ENCODE data around the gene ZFHX3.

Gene ZFHX3

DNA sequence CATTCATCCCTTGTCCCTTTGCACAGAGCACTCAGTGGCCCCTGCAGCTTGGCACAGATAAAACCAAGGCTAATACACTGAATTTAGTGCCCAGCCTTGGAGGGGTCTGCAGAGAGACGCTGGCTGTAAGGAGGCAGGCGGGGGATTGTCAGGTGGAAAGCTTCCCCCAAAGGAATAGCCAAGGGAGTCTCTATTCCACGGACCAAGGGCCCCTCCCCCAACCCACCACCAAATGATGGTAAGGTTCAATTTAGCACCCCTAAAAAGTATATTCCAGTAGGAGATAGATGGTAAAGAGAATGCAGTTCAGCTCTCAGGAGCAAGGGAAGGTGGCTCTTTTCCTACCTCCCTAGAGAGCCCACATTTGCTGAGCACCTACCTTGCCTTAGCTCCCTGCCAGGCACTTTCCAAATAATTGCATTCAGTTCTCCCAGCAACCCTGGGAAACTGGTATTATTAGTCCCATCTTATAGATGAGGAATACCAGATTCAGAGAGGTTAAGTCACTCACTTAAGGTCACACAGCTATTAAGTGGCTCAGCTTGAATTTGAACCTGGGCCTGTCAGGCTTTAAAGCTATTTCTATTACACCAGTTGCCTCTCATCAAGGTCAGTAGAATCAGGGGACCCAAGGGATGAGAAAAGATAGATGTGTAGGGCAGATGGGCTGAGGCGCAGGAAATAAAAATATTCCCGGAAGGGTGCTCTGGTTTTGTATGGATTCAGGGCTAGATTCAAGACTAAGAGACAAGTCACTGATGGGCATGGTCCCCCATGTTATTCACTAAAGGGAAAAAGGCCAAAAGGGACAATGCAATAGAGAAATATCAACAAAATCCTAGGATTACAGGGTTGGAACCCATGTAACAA lies 20.0 kb upstream of the ZFHX3 start:
- DNase-seq (ENCODE audit: low spot score), result no peak

DNA sequence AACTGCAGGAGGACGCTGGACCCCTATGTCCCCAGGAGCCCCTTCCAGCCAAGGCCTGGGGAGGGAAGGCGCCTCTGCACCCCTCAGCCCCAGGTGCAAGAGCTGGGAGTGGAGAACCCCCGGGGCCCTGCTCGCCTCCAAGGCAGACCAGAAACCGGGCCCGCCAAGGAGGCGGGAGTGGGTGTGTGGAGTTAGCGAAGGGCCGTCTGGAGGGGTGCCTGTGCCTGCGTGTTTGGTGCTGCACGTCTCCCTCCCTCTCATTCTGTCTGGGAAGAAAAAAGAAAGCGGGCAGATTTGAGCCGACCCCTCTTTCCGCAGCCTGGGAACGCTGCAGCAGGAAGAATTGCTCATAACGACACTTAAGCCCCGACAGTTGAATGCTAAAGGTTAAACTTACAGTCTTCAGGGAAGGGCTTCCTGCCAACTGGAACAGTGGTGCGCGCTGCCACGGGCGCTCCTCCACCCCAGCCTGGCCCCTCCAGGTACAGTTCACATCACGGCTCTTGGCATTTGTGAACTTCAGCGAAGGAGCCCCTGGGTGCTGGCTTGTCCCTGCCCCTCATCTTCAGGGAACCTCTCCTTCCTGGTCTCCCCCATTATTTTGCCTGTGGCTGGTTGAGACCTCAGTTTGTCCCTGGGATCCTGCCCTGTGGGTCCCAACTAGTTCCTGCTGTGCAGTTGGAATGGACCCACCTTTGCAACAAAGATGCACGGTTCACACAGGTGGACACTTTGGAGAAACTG lies 19.2 kb upstream of the ZFHX3 start:
- DNase-seq (ENCODE audit: low spot score), result no peak

DNA sequence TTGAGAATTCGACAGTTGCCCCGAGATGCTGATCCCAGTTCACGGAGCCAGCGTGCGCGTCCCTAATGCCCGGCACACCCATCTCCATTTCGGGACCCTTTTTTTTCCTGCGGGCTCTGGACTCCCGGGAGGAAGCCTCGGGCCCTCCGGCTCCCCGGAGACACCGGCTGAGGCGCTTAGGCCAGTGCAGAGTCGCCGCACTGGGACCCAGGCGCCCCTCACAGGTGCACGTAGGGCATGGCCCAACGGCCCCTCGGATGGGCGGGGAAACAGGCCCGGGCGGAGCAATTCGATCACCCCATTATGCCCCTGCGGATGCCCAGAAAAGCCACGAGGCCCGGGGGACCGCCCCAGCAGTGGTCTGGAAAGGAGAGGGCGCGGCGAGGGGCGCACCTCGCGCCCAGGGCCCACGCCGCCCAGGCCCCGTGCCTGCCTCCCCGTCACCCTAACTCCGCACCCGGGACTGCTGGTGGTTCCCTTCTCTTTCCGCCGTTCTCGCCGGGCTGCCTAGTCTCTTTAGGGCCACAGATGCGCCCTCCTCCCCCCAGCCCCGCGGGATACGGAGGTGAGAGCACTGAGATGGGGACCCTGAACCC lies 18.5 kb upstream of the ZFHX3 start:
- no peak for DNase-seq (ENCODE audit: low spot score)

DNA sequence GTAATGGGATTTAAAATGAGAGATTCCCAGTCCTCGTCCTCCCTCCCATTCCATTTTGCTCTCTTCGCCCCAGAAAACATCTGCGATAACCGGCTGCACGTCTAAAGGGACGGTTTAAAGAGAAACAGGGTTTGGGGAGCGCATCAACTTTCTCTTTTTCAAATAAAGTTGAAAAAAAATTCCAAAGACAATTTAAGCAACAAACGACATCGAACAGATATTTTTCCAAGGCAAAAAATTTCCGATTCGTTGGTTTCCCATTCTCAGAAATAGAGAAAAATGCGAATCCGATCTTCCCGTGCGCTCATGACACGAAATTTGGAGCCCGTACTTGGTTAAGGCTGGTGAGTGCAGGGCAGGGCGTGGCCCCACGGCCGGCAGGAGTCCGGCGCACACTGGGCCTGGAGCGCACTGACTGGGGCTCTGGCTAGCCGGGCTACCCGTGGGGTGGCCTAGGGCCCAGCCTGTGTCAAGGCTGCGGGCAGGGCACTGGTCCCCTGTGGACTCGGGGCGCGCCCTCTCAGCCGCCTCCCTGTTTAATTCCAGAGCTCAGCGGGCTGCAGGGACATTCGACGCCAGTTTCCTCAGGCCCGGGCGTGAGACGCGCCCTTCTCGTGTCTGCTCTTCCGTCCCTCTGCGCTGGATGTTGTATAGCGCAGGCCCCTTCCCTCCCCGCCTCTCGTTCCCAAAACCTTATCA lies 17.9 kb upstream of the ZFHX3 start:
- DNase-seq (ENCODE audit: low spot score), result no peak

DNA sequence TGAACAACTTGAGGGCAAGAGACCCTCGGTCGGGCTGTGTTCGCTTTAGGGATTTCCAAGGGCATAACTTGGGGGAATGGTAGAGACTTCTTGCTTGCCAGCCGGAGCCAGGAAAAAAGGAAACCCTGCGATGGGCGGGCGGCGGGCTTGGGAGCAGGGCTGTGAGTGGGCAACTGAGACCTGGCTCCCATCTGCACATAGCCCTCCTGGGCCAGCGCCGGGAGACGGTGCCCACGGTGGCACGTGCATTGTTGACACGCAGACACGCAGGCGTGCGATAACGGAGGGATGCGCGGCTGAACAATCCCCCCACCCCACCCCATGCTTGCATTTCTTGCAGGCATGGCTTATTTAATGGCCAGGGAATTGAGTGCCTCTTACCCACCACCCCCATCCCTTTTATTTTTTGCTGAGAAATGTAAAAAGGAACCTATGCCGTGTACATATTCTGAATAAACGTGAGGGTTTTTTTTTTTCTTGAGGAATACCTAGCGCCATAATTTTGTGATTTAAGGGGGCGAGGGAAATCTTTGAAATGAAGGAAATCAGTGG lies 17.1 kb upstream of the ZFHX3 start:
- DNase-seq (ENCODE audit: low spot score), result no peak

DNA sequence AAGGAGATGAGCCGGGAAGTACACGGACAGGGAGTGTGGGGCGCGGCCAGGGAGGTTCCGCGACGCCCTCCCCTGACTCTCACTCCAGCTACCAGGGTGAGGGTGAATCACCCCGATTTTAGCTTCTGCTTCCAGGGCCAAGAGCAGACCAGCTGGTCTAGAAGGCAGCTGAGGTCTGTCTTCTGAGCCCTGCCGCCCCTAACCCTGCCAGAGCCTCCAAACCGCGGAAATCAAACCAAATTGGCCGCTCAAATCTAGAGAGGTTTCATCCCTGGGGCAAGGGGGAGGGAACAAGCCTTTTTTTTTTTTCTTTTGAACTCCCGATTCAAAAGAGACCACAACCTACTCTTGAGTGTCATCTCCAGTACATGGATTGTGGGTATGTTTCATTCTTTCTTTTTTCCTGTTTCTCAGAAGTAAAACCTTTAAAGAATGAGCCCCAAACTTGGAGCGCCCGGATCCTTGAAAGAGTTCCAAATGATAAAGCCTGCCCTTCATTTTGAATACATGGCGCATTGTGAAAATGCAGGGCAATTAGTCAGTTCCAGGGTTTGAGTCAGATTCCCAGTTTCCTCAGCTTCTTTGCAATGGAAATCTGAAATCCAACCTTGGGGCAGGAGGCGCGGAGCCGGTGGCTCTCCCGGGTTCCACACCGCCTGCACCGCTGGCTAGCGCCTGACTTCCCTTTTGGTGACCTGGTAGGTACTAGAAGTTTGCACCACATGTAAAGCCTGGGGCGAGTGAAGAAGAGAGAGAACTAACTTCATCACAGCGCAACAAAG lies 16.5 kb upstream of the ZFHX3 start:
- DNase-seq (ENCODE audit: low spot score), result no peak

DNA sequence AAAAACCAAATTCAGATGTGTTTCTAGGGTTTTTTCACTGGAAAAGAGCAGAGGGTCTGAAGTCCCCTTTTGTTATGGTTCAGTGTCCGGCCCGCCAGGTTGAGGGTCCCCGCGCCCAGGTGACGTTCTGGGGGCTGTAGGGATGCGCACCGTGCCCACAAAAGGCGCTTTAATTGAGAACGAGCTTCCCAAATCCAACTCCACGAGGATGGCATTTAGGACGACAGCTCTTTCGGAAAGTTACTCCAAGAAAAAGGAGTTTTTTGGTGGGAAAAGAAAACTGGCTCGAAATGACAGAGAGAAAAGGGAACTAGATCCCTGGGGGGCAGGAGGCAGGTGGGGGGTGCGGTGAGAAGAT lies 15.9 kb upstream of the ZFHX3 start:
- DNase-seq (ENCODE audit: low spot score), result no peak

DNA sequence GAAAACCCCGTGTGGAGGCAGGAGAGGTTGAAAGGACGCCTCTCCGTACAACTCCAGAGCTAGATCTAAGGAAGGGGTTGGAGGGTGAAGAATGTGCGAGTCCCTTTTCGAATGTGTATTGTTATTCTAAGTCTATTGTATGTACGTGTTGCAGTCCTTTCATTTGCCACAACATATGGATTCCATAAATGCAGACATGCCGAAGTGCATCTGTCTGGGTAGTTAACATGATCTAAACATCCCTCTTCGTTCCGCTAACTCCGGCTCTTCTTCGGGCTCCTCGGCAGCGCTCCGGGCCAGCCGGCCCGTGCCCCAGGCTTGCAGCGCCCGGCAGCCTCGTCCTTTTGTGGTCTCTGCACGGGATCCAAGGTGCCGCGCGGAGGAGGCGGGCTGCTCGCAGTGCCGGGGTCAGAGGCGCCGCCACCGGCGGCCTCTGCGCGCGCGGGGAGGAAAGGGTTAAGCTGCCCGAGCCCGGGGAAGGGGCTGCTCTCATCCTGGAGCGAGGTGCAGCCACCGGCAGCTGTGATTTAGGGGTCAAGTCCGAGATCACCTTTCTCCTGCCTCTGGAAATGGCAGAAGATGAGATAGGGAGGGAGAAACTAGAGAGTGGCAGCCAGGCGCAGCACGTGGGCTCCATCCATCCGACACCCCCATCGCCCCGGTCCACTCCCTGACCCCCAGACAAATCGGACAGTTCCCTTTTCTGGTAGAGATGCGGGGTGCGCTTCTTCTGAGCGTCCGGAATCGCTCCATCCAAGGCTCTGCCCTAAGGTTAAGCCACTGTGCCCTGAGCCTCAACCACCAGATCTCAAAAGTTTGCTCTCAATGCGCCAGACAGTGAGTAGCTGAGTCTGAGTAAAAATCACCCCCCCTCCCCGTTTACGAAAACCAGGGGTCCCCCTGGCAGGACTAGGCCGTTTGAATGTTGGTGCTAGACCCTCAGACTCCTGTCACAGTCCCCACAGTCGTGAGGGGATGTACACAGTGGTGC lies 15.1 kb upstream of the ZFHX3 start:
- DNase-seq (ENCODE audit: low spot score), result no peak

DNA sequence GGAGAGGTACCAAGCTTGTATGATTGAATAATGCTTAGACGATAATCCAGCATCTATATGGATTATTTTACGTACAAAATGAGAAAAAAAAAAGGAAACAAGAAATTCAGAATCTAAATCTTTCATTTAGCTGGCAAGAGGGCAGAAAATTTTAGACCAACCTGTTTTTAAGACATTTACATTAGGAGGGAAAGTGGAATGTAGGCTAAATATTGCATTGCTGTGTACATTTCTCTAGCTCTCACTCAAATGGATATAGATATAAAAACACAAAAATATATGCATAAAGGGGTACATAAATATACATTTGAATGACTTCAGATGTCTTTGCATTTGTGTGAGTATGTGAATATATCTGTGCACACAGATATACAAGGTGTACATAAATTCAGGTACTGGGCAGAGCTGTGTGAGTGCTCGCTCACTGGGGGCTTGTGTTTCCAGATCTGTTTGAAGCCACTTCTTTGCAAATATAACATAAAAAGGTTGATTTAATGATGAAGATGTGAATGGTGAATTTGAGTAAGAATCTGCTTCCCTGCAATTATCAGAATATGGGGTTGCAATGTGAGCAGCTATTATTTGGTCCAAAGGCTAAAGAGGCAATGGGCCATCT lies 14.2 kb upstream of the ZFHX3 start:
- no peak for DNase-seq (ENCODE audit: low spot score)

DNA sequence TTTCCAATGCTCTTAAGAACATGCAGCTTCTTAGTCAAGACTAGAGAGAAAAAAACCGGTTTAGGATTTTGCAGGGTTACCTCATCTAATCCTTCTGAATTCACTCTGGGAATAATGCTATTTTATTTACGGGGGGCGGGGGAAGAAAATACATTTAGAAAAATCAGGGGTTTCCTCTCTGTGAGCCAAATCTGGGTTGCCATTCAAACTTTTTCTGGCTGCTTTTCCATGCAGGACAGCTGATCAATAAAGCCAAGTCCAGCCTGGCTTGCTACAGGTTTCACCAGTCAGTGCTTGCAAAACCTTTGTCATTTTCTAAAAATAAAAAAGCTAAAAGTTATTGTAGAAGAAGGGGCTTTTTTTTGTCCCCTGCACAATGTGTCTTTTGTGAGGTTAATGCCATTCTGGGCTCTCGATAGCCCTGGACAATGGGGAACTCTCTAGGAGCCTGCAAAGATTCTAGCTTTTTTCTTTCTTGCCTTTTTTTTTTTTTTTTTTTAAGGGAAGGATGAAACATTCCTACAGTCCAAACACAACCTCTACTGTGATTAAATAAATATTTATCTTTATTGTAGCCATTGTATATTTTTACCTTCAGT lies 13.1 kb upstream of the ZFHX3 start:
- no peak for DNase-seq (ENCODE audit: low spot score)

DNA sequence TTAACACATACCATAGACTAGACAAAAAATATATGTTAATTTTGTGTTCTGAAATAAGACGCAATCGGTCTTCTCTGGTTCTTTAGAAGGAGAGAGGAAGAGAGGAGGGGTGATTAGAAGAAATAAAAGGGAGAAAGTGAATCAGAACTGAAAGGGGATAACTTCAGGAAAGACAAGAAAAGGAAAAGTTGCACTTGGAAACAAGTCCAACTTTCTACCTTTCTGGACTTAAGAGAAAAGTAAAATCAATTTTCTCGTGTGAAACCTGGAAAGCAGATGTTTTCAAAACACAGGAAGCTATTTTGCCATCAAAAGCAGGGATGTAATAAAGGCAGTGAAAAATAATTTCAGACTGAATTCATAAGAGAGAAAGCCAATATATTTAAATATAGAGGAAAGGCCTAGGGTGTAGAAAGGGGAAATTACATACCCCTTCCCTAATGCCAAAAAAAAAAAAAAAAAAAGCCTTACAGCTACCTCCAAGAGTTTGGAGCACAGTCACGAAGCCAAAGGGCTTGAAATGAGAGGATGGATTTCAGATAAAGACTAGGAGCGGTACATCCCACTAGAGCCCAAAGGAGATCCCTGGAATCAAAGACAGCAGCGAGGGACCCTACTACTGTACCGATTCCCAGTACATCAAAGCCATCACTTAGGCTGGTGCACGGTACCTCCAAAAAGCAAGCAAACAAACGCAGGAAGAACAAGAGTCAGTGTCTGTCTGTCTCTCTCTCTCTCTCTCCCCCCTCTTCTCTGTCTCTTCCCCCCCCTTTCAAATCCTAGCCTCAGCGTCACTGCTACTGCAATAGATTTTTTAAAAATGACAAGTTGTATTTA lies 12.1 kb upstream of the ZFHX3 start:
- no peak for DNase-seq (ENCODE audit: low spot score)

DNA sequence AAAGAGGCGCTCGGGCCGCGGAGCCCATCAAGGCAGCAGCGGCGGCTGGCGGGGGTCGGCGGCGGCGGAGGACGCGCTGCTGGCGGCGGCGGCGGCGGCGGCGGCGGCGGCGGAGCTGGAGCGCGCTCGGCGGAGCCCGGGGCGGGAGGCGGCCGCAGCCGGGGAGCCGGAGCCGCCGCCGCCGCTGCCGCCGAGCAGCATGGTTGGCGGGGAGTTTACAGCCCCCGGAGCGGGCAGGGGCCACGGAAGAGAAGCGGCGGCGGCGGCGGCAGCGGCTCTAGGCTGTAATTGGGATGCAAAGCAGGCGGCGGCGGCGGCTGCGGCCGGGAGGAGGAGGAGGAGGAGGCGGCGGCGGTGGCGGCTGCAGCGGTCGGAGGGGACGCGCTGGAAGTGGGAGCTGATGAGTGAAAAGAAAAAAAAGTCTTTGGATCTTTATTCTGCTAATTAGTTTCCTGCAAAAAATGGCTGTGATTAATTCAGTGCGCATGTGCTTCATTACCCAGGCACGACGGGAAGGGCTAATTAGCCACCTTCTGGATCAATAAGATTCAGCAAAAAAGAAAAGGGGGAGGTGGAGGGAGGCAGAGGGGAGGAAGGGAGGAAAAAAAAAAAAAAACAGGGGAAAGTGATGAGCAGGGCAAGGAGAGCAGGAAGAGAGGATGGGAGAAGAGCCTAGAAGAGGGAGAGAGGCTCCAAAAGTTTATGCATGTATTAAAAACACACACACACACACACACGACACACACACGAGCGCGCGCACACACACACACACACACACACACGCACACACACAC lies 10.9 kb upstream of the ZFHX3 start:
- DNase-seq (ENCODE audit: low spot score), result no peak

DNA sequence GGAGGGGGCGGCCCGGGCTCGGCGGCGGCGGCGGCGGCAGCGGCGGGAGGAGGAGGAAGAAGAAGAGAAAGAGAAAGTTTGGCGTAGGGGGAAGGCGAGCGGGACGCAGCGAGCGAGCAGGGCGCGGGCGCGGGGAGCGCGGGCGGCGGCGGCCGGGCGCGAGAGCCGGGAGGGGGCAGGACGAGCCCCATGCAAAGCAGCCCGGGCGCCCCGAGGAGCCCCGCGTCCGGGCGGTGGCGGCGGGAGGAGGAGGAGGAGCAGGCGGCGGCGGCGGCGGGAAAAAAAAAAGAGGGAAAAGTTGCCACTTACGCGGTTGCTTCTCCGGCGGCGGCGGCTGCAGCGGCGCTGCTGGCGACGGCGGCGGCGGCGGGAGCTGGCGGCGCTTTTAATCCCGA lies 10.3 kb upstream of the ZFHX3 start:
- DNase-seq (ENCODE audit: low spot score), result no peak

DNA sequence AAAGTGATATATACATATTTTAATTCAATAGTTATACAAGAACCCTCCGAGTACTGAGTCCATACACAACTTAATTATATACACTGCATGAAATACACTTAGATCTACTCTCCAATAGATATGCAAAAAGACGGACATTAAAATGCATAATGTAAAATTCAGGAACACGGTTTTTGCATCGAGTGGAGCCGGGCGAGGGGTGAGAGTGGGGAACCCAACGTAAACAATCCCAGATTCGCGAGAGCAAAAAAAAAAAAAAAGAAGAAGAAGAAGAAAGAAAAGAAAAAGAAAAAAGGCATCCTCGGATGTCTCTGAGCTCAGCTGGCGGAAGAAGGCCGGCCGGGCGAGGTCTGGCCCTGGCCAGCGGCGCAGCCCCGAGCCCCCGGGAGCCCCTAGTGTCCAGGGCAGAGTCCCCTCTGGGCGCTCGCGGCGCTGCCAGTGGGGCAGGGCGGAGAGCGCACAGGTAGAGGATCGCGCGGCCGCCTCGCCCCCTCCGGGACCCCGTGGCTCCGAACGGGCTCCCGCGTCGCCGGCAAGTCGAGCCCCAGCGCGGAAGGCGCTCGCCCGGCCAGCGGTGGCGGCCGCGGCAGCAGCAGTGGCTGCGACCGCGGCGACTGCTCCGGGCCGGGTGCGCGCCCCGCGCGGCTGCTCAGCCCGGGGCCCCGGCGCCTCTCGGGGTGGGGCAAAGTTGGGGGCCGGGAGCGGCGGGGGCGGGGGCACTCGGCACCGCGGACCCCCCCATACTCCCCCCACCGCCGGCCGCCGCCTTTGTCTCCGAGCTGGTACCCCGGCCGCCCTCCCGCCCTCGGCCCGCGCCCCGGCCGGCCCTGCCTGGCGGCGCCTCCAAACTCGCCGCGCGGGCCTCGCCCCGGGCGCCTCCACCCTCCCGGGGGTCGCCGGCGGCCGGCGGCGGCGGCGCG lies 9.6 kb upstream of the ZFHX3 start:
- DNase-seq (ENCODE audit: low spot score), result no peak

DNA sequence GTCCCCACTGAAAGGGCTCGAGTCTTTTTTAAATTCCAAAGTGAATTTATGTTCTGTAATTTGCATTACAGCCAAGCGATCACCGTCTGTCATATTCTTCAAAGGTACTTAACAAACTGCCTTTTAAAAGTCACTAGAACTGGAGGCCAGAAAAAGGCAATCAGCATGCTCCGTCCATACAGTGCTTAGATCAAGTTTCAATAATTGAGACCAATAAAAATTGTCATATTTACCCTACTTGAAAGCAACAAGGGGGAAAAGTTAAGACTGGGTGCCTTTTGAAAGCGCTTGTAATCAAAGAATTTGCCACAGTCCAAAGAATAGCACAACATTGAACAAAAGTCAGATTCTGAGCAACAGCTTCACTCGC lies 9.0 kb upstream of the ZFHX3 start:
- DNase-seq (ENCODE audit: low spot score), result no peak

DNA sequence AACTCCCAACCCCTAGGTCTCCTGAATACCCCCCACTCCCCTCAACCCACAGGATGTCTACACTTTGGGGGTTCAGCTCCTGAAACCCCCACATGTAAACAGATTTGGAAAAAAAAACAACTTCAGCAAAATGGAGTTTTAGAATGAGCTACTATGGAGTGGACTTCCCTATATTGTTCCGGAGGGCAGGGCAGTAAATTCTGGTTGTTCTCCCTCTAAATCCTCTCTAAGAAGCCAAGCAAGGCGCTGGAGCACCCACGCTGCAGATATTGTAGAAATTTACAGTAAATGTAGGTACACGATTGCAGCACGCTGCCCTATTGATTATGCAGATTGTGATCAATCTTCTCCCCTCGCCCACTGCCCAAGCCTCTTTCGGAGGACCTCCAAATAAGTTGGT lies 8.5 kb upstream of the ZFHX3 start:
- no peak for DNase-seq (ENCODE audit: low spot score)

Measured in hematopoietic multipotent progenitor cell treated with erythropoietin and hydrocortisone succinate and interleukin-3 and kit ligand, for 17 days (in vitro differentiated cells).